Duodenal mucosa (tissue), 2 donors: ENCODE data around the gene PDZD2.

Source experiments
- H3K27ac ChIP-seq: one replicate; pipeline ENCODE4 v1.7.0; 2013; ENCODE audit warnings: low read depth, low read length
- H3K27me3 ChIP-seq, 2 donors: one replicate each; pipeline ENCODE4 v1.7.0; 2013; ENCODE audit warnings: low read length in 2 of 2, control low read depth in 1 of 2; ENCODE audit not compliant: insufficient read depth in 2 of 2, control insufficient read depth in 1 of 2
- H3K36me3 ChIP-seq, 2 donors: one replicate each; pipeline ENCODE4 v1.7.0; 2013; ENCODE audit warnings: low read length in 2 of 2, control low read depth in 1 of 2; ENCODE audit not compliant: insufficient read depth in 2 of 2, control insufficient read depth in 1 of 2
- H3K4me1 ChIP-seq, 2 donors: one replicate each; pipeline ENCODE4 v1.7.0; 2013; ENCODE audit warnings: low read length in 2 of 2, control low read depth in 1 of 2; ENCODE audit not compliant: insufficient read depth in 2 of 2, control insufficient read depth in 1 of 2
- H3K4me3 ChIP-seq, 2 donors: one replicate each; pipeline ENCODE4 v1.7.0; 2013; ENCODE audit warnings: low read length in 2 of 2, low read depth in 1 of 2
- H3K9ac ChIP-seq, 2 donors: one replicate each; pipeline ENCODE4 v1.7.0; 2013; ENCODE audit warnings: low read length in 2 of 2, low read depth in 1 of 2
- H3K9me3 ChIP-seq, 2 donors: one replicate each; pipeline ENCODE4 v1.7.0; 2013; ENCODE audit warnings: low read length in 2 of 2, control low read depth in 1 of 2; ENCODE audit not compliant: control insufficient read depth in 1 of 2

The PDZD2 gene

GRCh38 chr5:31706186-31706585, 67.3 kb downstream of the PDZD2 start:
- H3K27me3 ChIP-seq, result no peaks in the 10 kb centered on the region
- no peaks in the 10 kb centered on the region for H3K4me1 ChIP-seq
- H3K27ac ChIP-seq, result no peak overlapping the region
- H3K9me3 ChIP-seq, result no peaks in the 10 kb centered on the region
- no peak overlapping the region for H3K4me3 ChIP-seq
- no peaks in the 10 kb centered on the region for H3K36me3 ChIP-seq
- no peak overlapping the region for H3K9ac ChIP-seq

GRCh38 chr5:31707329-31707728, 68.4 kb downstream of the PDZD2 start:
- no peaks in the 10 kb centered on the region for H3K27me3 ChIP-seq
- no peak overlapping the region for H3K4me3 ChIP-seq
- no peak overlapping the region for H3K27ac ChIP-seq
- H3K4me1 ChIP-seq, result no peaks in the 10 kb centered on the region
- no peaks in the 10 kb centered on the region for H3K9me3 ChIP-seq
- no peaks in the 10 kb centered on the region for H3K36me3 ChIP-seq
- no peak overlapping the region for H3K9ac ChIP-seq

- H3K9me3 ChIP-seq, result no peaks in the 10 kb centered on the region
- no peak overlapping the region for H3K9ac ChIP-seq
- no peak overlapping the region for H3K27ac ChIP-seq
- no peaks in the 10 kb centered on the region for H3K4me1 ChIP-seq
- H3K27me3 ChIP-seq, result no peaks in the 10 kb centered on the region
- H3K36me3 ChIP-seq, result no peaks in the 10 kb centered on the region
- no peak overlapping the region for H3K4me3 ChIP-seq
Measured at GRCh38 chr5:31708089-31708488, 69.2 kb downstream of the PDZD2 start.

GRCh38 chr5:31711363-31711762, 72.4 kb downstream of the PDZD2 start:
- no peaks in the 10 kb centered on the region for H3K27me3 ChIP-seq
- H3K4me3 ChIP-seq, result no peak overlapping the region
- no peaks in the 10 kb centered on the region for H3K4me1 ChIP-seq
- no peak overlapping the region for H3K9ac ChIP-seq
- H3K27ac ChIP-seq, result no peak overlapping the region
- H3K9me3 ChIP-seq, result no peaks in the 10 kb centered on the region
- no peaks in the 10 kb centered on the region for H3K36me3 ChIP-seq

GRCh38 chr5:31711935-31712592, 73.1 kb downstream of the PDZD2 start:
- H3K9ac ChIP-seq, result no peak overlapping the region
- no peak overlapping the region for H3K4me3 ChIP-seq
- H3K27ac ChIP-seq, result no peak overlapping the region

GRCh38 chr5:31717561-31717960, 78.6 kb downstream of the PDZD2 start:
- H3K4me1 ChIP-seq, result no peaks in the 10 kb centered on the region
- no peaks in the 10 kb centered on the region for H3K36me3 ChIP-seq
- H3K4me3 ChIP-seq, result no peak overlapping the region
- no peaks in the 10 kb centered on the region for H3K27me3 ChIP-seq
- H3K9me3 ChIP-seq, result no peaks in the 10 kb centered on the region
- H3K9ac ChIP-seq, result no peak overlapping the region
- no peak overlapping the region for H3K27ac ChIP-seq

More at GRCh38 chr5:31711935-31712592, 73.1 kb downstream of the PDZD2 start:
- Histone ChIP-seq H3K36me3 (no peaks in the 10 kb centered on the region), H3K9me3 (no peaks in the 10 kb centered on the region), H3K27me3 (no peaks in the 10 kb centered on the region), H3K4me1 (no peaks in the 10 kb centered on the region)

- H3K9me3 ChIP-seq, result no peaks in the 10 kb centered on the region
- no peak overlapping the region for H3K9ac ChIP-seq
- H3K4me3 ChIP-seq, result no peak overlapping the region
- H3K27me3 ChIP-seq, result no peaks in the 10 kb centered on the region
- H3K36me3 ChIP-seq, result no peaks in the 10 kb centered on the region
- H3K4me1 ChIP-seq, result no peaks in the 10 kb centered on the region
- H3K27ac ChIP-seq, result no peak overlapping the region
Measured at GRCh38 chr5:31720004-31720403, 81.1 kb downstream of the PDZD2 start.

- no peaks in the 10 kb centered on the region for H3K4me1 ChIP-seq
- no peak overlapping the region for H3K4me3 ChIP-seq
- H3K9me3 ChIP-seq, result no peaks in the 10 kb centered on the region
- no peak overlapping the region for H3K27ac ChIP-seq
- H3K36me3 ChIP-seq, result no peaks in the 10 kb centered on the region
- H3K27me3 ChIP-seq, result no peaks in the 10 kb centered on the region
- no peak overlapping the region for H3K9ac ChIP-seq
Measured at GRCh38 chr5:31720811-31721345, 81.9 kb downstream of the PDZD2 start.

- H3K4me1 ChIP-seq, result no peaks in the 10 kb centered on the region
- no peaks in the 10 kb centered on the region for H3K9me3 ChIP-seq
- H3K27me3 ChIP-seq, result no peaks in the 10 kb centered on the region
- no peaks in the 10 kb centered on the region for H3K36me3 ChIP-seq
- H3K27ac ChIP-seq, result no peak overlapping the region
- no peak overlapping the region for H3K9ac ChIP-seq
- no peak overlapping the region for H3K4me3 ChIP-seq
Measured at GRCh38 chr5:31722111-31722510, 83.2 kb downstream of the PDZD2 start.

GRCh38 chr5:31725996-31726395, 87.1 kb downstream of the PDZD2 start:
- Histone ChIP-seq H3K9me3 (no peaks in the 10 kb centered on the region), H3K9ac (no peak overlapping the region), H3K36me3 (no peaks in the 10 kb centered on the region), H3K27ac (no peak overlapping the region), H3K4me3 (no peak overlapping the region), H3K4me1 (no peaks in the 10 kb centered on the region), H3K27me3 (no peaks in the 10 kb centered on the region)
